WERI-Rb-1 (cell line): ENCODE results near the gene BTBD17.
A peak's percentile ranks its signal among the peaks of the same experiment; 100 is the strongest.

ENCODE experiments used
- DNase-seq: peaks from one replicate; pipeline ENCODE4 v3.0.0-alpha.2; 2020
- H3K27ac ChIP-seq: fragments of 250-450 bp; sonication (Bioruptor Pico); 2 replicates; pipeline ENCODE4 v1.5.1; 2020; ENCODE audit warnings: mild to moderate bottlenecking, moderate library complexity
- H3K27me3 ChIP-seq: fragments of 250-450 bp; sonication (Bioruptor Pico); 2 replicates; pipeline ENCODE4 v1.5.1; 2021; ENCODE audit warnings: mild to moderate bottlenecking, low read depth, moderate library complexity; ENCODE audit not compliant: insufficient read depth, severe bottlenecking
- H3K36me3 ChIP-seq: fragments of 250-450 bp; sonication (Bioruptor Pico); 2 replicates; pipeline ENCODE4 v1.5.1; 2020; ENCODE audit warnings: mild to moderate bottlenecking, moderate library complexity
- H3K4me3 ChIP-seq: 2 replicates; pipeline ENCODE4 v1.5.1; 2011; ENCODE audit warnings: low read depth, mild to moderate bottlenecking, control low read depth, low read length
- H3K9me3 ChIP-seq: fragments of 250-450 bp; sonication (Bioruptor Pico); 2 replicates; pipeline ENCODE4 v1.5.1; 2021; ENCODE audit warnings: mild to moderate bottlenecking, moderate library complexity; ENCODE audit not compliant: severe bottlenecking
- CTCF ChIP-seq: IDR thresholded peaks from 2 replicates; pipeline ENCODE4 v1.5.1; 2011; ENCODE audit warnings: low read depth, mild to moderate bottlenecking, control low read depth, inconsistent platforms, low read length

The BTBD17 gene

DNA sequence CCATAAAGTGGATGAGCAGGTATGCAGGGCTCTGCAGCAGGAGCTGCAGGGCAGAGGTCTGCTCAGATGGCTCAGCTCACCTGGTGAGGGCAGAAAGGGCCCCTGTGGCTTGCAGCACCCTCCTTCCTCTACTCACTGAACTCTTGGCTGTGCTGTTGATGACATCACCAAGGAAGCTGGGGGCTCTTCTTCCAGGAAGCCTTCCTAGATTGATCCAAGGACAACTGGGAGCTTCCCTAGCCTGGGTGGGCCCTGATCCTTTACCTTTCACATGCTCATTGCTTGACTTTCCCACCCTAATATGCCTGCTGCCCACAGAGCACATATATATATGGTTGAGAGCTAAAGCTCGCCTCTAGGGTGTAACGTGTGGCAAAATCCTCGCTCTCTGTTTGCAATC lies 33.2 kb downstream of the BTBD17 start:
- no peak for TF ChIP-seq CTCF
- no peaks in the 10 kb centered on the region for H3K9me3 ChIP-seq
- H3K36me3 ChIP-seq, result no peaks in the 10 kb centered on the region
- no peak for DNase-seq
- H3K27ac ChIP-seq, result 0 out of 2 replicates have a peak overlapping the region, but pooled peaks have one; percentile 2
- H3K4me3 ChIP-seq, result no peak overlapping the region
- H3K27me3 ChIP-seq, result no peaks in the 10 kb centered on the region

GRCh38 chr17:74326506-74326905 lies 35.2 kb downstream of the BTBD17 start:
- Histone ChIP-seq H3K27me3 (no peaks in the 10 kb centered on the region), H3K27ac (no peak overlapping the region), H3K36me3 (no peaks in the 10 kb centered on the region), H3K4me3 (no peak overlapping the region), H3K9me3 (no peaks in the 10 kb centered on the region)
- no peak for DNase-seq
- no peak for TF ChIP-seq CTCF

GRCh38 chr17:74325743-74326379 lies 35.8 kb downstream of the BTBD17 start, which contains the start of gene KIF19:
Gene KIF19, plus strand, starts transcription at chr17:74326226. Its CDS starts 124 bp downstream, at chr17:74326350.
- DNase-seq, result no peak
- Histone ChIP-seq H3K36me3 (no peaks in the 10 kb centered on the region), H3K9me3 (no peaks in the 10 kb centered on the region), H3K27me3 (no peaks in the 10 kb centered on the region), H3K27ac (no peak within 1 kb of the TSS), H3K4me3 (no peak within 1 kb of the TSS)
- TF ChIP-seq CTCF, result no peak

DNA sequence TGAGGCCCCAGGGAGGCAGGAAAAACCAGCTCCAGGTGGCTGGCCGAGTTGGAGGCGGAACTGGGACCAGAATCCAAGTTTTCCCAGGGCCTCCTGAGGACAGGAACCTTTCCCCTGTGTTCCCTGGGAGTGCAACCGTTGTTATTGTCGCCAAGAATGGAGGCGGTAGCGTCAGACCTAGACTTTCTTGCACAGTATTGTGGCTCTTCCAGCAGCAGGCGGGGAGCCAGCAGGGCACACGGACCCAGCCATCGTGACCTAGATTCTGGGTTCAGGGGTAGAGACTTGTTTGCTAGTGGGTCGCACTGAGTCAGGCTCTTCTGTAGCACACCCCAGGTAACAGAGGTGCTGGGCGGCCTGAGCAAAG lies 36.3 kb downstream of the BTBD17 start:
- DNase-seq, result no peak
- no peak for TF ChIP-seq CTCF
- Histone ChIP-seq H3K27ac (no peak overlapping the region), H3K36me3 (no peaks in the 10 kb centered on the region), H3K27me3 (no peaks in the 10 kb centered on the region), H3K9me3 (no peaks in the 10 kb centered on the region), H3K4me3 (no peak overlapping the region)

- TF ChIP-seq CTCF, result no peak
- Histone ChIP-seq H3K27me3 (no peaks in the 10 kb centered on the region), H3K9me3 (no peaks in the 10 kb centered on the region), H3K27ac (no peak overlapping the region), H3K4me3 (no peak overlapping the region), H3K36me3 (no peaks in the 10 kb centered on the region)
- no peak for DNase-seq
These were observed 37.1 kb downstream of the BTBD17 start for GRCh38 chr17:74324521-74324920.

GRCh38 chr17:74318391-74318790 lies 43.3 kb downstream of the BTBD17 start:
- Histone ChIP-seq H3K4me3 (no peak overlapping the region), H3K27ac (no peak overlapping the region), H3K36me3 (no peaks in the 10 kb centered on the region), H3K9me3 (no peaks in the 10 kb centered on the region), H3K27me3 (no peaks in the 10 kb centered on the region)
- no peak for DNase-seq
- TF ChIP-seq CTCF, result no peak
